Measurements from ENCODE around the gene TSPAN18. TPM values are rescaled to one million over a fixed set of nuclear protein-coding genes. Genes with fewer than 3 reads are reported as not detected.

Gene TSPAN18
- total RNA-seq, 2 experiments from 2014 or later, result 0.85 to 0.92 TPM

GRCh38 chr11:44927174-44927661 lies 200.5 kb downstream of the TSPAN18 start:
- no peaks in the 10 kb centered on the region for H3K36me3 Mint-ChIP-seq (ENCODE audit: low read depth)
- POLR2A ChIA-PET, result interaction anchor here (1.2 to 1.5 kb wide), 2 partner anchors 9 to 177 kb away, joined by 7 read pairs; no protein-coding TSS in a partner anchor
- intact Hi-C loops (cut with micrococcal nuclease), result no loop called here
- DNase-seq (peak; percentile 65), ATAC-seq (peak; percentile 77)
- no peaks in the 10 kb centered on the region for H3K27me3 Mint-ChIP-seq
- CTCF ChIA-PET, result interaction anchor here (0.6 to 24.5 kb wide), 62 partner anchors 9 to 406 kb away, joined by 3 to 942 read pairs (median 3); partner anchors contain the start of gene TP53I11
- no peak overlapping the region for H3K4me3 Mint-ChIP-seq
- H3K27ac Mint-ChIP-seq, result no peak overlapping the region
- TF ChIP-seq CTCF (IDR thresholded peaks at IDR 0.05), result peak; percentile 93
- no peaks in the 10 kb centered on the region for H3K9me3 Mint-ChIP-seq
- H3K4me1 Mint-ChIP-seq (ENCODE audit: low read depth), result no peaks in the 10 kb centered on the region

- H3K4me1 Mint-ChIP-seq (ENCODE audit: low read depth), result no peaks in the 10 kb centered on the region
- H3K9me3 Mint-ChIP-seq, result no peaks in the 10 kb centered on the region
- H3K27ac Mint-ChIP-seq, result no peak overlapping the region
- no peak overlapping the region for H3K4me3 Mint-ChIP-seq
- ChIA-PET CTCF (interaction anchor here (0.9 to 24.5 kb wide), 21 partner anchors 9 to 526 kb away, joined by 3 to 942 read pairs (median 5); no protein-coding TSS in a partner anchor), POLR2A (interaction anchor here (0.6 to 1.5 kb wide), 3 partner anchors 15 to 250 kb away, joined by 3 to 7 read pairs (median 3); no protein-coding TSS in a partner anchor)
- no peaks in the 10 kb centered on the region for H3K36me3 Mint-ChIP-seq (ENCODE audit: low read depth)
- no peaks in the 10 kb centered on the region for H3K27me3 Mint-ChIP-seq
- TF ChIP-seq CTCF (IDR thresholded peaks at IDR 0.05), result no peak
- ATAC-seq (no peak), DNase-seq (no peak)
- intact Hi-C loops (cut with micrococcal nuclease), result no loop called here
Measured at GRCh38 chr11:44928144-44928543, 201.4 kb downstream of the TSPAN18 start.

DNA sequence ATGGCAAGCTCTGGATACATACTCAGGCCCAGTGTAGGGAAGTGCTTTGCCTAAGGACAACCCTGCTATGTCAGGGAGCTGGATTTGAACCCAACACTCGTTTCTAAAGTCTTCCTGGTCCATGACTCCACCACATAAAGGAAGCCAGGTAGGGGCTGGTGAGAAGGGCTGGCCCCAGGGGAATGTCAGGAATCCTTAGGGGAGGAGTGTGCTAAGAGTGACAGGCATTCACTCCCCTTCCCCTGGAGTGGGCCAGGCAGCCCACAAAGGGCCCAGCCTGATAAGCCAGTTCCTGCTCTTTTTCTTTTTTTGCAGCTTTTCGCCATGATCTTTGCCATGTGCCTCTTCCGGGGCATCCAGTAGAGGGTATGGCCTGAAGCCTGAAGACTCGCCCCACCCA lies 202.1 kb downstream of the TSPAN18 start:
- ChIA-PET CTCF (interaction anchor here (0.8 to 24.5 kb wide), 12 partner anchors 8 to 525 kb away, joined by 3 to 942 read pairs (median 8); no protein-coding TSS in a partner anchor), POLR2A (interaction anchor here (0.6 to 1.3 kb wide), 2 partner anchors 14 to 250 kb away, joined by 3 read pairs; no protein-coding TSS in a partner anchor)
- Mint-ChIP-seq H3K4me1 (ENCODE audit: low read depth) (no peaks in the 10 kb centered on the region), H3K27ac (no peak overlapping the region), H3K36me3 (ENCODE audit: low read depth) (no peaks in the 10 kb centered on the region), H3K9me3 (no peaks in the 10 kb centered on the region), H3K4me3 (no peak overlapping the region), H3K27me3 (no peaks in the 10 kb centered on the region)
- intact Hi-C loops (cut with micrococcal nuclease), result no loop called here
- no peak for ATAC-seq
- no peak for DNase-seq
- no peak for TF ChIP-seq CTCF (IDR thresholded peaks at IDR 0.05)

DNA sequence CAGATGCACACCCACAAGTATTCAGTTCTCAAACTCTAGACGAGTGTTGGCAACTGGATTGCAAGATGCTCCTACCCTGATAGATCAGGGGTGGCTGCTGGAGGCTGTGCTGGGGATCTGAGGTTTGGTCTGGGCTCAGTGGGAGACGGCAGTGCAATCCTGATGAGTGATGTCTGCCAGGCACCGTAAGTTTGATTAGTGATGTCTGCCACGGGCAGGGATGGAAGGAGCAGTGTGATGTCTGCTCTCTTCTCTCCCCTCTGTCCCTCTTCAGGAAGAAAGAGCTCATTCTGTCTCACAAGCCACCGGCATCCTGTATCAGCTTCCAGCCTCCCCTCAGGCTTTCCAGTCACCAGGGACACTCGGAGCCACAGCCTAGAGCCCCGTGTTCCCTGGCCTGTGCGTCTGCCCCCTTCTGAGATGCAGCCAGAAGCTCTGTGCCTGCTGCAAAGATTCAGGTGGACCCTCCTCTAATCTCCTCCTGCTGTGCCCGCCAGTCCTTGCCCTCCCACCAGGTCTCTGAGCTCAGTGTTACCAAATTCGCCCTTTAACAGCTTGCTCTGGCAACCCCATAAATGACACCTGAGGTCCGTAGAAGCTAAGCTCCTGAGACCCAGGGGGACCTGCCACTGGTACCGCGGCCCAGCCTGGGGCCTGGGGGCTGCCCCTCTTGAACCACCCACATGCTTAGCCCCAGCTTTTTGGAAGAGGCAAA lies 204.0 kb downstream of the TSPAN18 start:
- ATAC-seq (no peak), DNase-seq (no peak)
- POLR2A ChIA-PET, result interaction anchor here (1.3 kb wide), 1 partner anchor 174 kb away, joined by 6 read pairs; no protein-coding TSS in a partner anchor
- H3K9me3 Mint-ChIP-seq, result no peaks in the 10 kb centered on the region
- no peak overlapping the region for H3K27ac Mint-ChIP-seq
- H3K27me3 Mint-ChIP-seq, result no peaks in the 10 kb centered on the region
- intact Hi-C loops (cut with micrococcal nuclease), result no loop called here
- H3K4me1 Mint-ChIP-seq (ENCODE audit: low read depth), result no peaks in the 10 kb centered on the region
- H3K4me3 Mint-ChIP-seq, result no peak overlapping the region
- CTCF ChIA-PET, result interaction anchor here (1.2 to 24.5 kb wide), 2 partner anchors 17 to 172 kb away, joined by 3 to 942 read pairs; no protein-coding TSS in a partner anchor
- no peaks in the 10 kb centered on the region for H3K36me3 Mint-ChIP-seq (ENCODE audit: low read depth)
- TF ChIP-seq CTCF (IDR thresholded peaks at IDR 0.05), result no peak

DNA sequence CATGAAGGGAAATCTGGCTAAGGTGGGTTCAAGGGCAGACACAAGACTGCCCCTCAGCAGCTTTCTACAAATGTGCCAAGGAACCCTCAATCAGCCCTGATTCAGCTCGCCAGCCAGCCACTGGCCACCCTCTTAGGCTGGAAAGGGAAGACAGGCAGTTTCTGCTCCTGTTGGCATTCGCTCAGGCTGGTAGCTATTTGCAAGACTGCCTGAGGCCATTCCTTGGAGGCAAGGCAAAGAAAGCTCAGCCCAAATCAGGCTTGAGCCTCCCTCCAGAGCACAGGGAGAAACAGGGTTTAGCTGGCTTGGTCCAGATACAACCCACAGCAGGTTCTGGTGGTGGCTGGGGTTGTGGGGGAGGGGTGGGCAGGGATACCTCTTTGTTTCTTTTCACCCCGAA lies 204.7 kb downstream of the TSPAN18 start:
- DNase-seq, result no peak
- intact Hi-C loops (cut with micrococcal nuclease), result no loop called here
- TF ChIP-seq CTCF (IDR thresholded peaks at IDR 0.05), result no peak
- Mint-ChIP-seq H3K9me3 (no peaks in the 10 kb centered on the region), H3K4me3 (no peak overlapping the region), H3K27me3 (no peaks in the 10 kb centered on the region), H3K36me3 (ENCODE audit: low read depth) (no peaks in the 10 kb centered on the region), H3K27ac (no peak overlapping the region), H3K4me1 (ENCODE audit: low read depth) (no peaks in the 10 kb centered on the region)
- CTCF ChIA-PET, result interaction anchor here (1.2 to 24.5 kb wide), 2 partner anchors 17 to 171 kb away, joined by 3 to 942 read pairs; no protein-coding TSS in a partner anchor
- POLR2A ChIA-PET, result interaction anchor here (1.3 kb wide), 1 partner anchor 174 kb away, joined by 6 read pairs; no protein-coding TSS in a partner anchor
- ATAC-seq, result no peak

Measured in activated CD8-positive, alpha-beta T cell treated with anti-CD3 and anti-CD28 coated beads for 36 hours (primary cell).